Neural progenitor cell (in vitro differentiated cells): ENCODE measurements around the gene PRSS8. TPM values are rescaled to one million over a fixed set of nuclear protein-coding genes. Genes with fewer than 3 reads are reported as not detected.

Experiments used
- DNase-seq: peaks from one replicate; pipeline ENCODE4 v3.0.0-alpha.2; 2016; ENCODE audit warnings: low spot score
- H2AFZ ChIP-seq: fragments of 200-600 bp; sonication (generic); replicated peaks from 2 replicates; pipeline ENCODE4 v1.6.1; 2016; ENCODE audit warnings: antibody characterized with exemption
- H3F3A ChIP-seq: fragments of 200-600 bp; sonication (generic); 2 replicates; pipeline ENCODE4 v1.6.1; 2016; ENCODE audit warnings: antibody characterized with exemption, low read depth
- H3K27ac ChIP-seq: fragments of 200-600 bp; sonication (generic); 2 replicates; pipeline ENCODE4 v1.5.1; 2016; ENCODE audit warnings: mild to moderate bottlenecking
- H3K27me3 ChIP-seq: fragments of 200-600 bp; sonication (generic); 2 replicates; pipeline ENCODE4 v1.6.1; 2016; ENCODE audit warnings: mild to moderate bottlenecking, moderate library complexity
- H3K36me3 ChIP-seq: fragments of 200-600 bp; sonication (generic); 2 replicates; pipeline ENCODE4 v1.5.1; 2016
- H3K4me1 ChIP-seq: fragments of 200-600 bp; sonication (generic); 2 replicates; pipeline ENCODE4 v1.6.1; 2016; ENCODE audit warnings: mixed run types
- H3K4me2 ChIP-seq: fragments of 200-600 bp; sonication (generic); 2 replicates; pipeline ENCODE4 v1.6.1; 2016
- H3K4me3 ChIP-seq: fragments of 200-600 bp; sonication (generic); 2 replicates; pipeline ENCODE4 v1.5.1; 2016
- H3K79me2 ChIP-seq: fragments of 200-600 bp; sonication (generic); 2 replicates; pipeline ENCODE4 v1.6.1; 2016; ENCODE audit warnings: low read depth
- H3K9ac ChIP-seq: fragments of 200-600 bp; sonication (generic); 2 replicates; pipeline ENCODE4 v1.6.1; 2016
- H3K9me3 ChIP-seq: fragments of 200-600 bp; sonication (generic); 2 replicates; pipeline ENCODE4 v1.5.1; 2016; ENCODE audit warnings: low read depth
- H4K20me1 ChIP-seq: fragments of 200-600 bp; sonication (generic); 2 replicates; pipeline ENCODE4 v1.6.1; 2016; ENCODE audit warnings: low read depth
- H3K27ac Mint-ChIP-seq: 3 replicates; pipeline ENCODE4 v1.8.0; 2021; ENCODE audit warnings: mixed read lengths
- H3K27me3 Mint-ChIP-seq: 2 replicates; pipeline ENCODE4 v1.8.0; 2022; ENCODE audit warnings: low read depth, mild to moderate bottlenecking, inconsistent platforms, moderate library complexity, mixed read lengths; ENCODE audit not compliant: insufficient read depth
- H3K36me3 Mint-ChIP-seq: 3 replicates; pipeline ENCODE4 v1.8.0; 2021; ENCODE audit warnings: mixed read lengths
- H3K4me1 Mint-ChIP-seq: 3 replicates; pipeline ENCODE4 v1.8.0; 2021; ENCODE audit warnings: mixed read lengths
- H3K4me3 Mint-ChIP-seq: 3 replicates; pipeline ENCODE4 v1.8.0; 2021; ENCODE audit warnings: mild to moderate bottlenecking, moderate library complexity, mixed read lengths
- H3K9me3 Mint-ChIP-seq: 3 replicates; pipeline ENCODE4 v1.8.0; 2020; ENCODE audit warnings: mixed read lengths
- CTCF ChIP-seq: fragments of 200-600 bp; sonication (generic); IDR thresholded peaks from 2 replicates; pipeline ENCODE4 v1.5.1; 2017; ENCODE audit warnings: antibody characterized with exemption, mild to moderate bottlenecking
- EZH2 ChIP-seq: fragments of 200-600 bp; sonication (generic); IDR thresholded peaks from 2 replicates; pipeline ENCODE4 v1.6.1; 2017; ENCODE audit warnings: antibody characterized with exemption, mild to moderate bottlenecking, moderate library complexity
- EZH2phosphoT487 ChIP-seq: fragments of 200-600 bp; sonication (generic); IDR thresholded peaks from 2 replicates; pipeline ENCODE4 v1.6.1; 2017; ENCODE audit warnings: antibody characterized with exemption
- total RNA-seq: library from RNA; depleted of rRNA; stranded (reverse); fragments of >200 nt; gene quantifications from 2 replicates; pipeline ENCODE4 v1.2.3, GENCODE V29; 2015; ENCODE audit warnings: low replicate concordance

The PRSS8 gene
- total RNA-seq, 1 donor from 2014 or later, result 2.7 TPM

- Histone ChIP-seq H3K4me2 (no peak overlapping the region), H4K20me1 (peaks cover 47% of the 10 kb centered on the region), H3K9me3 (no peaks in the 10 kb centered on the region), H3F3A (no peaks in the 10 kb centered on the region), H3K36me3 (no peaks in the 10 kb centered on the region), H3K79me2 (no peaks in the 10 kb centered on the region), H3K27ac (no peak overlapping the region), H3K4me1 (no peaks in the 10 kb centered on the region), H3K4me3 (no peak overlapping the region), H2AFZ (no peak overlapping the region), H3K27me3 (no peaks in the 10 kb centered on the region), H3K9ac (no peak overlapping the region)
- TF ChIP-seq EZH2phosphoT487 (no peak), EZH2 (no peak), CTCF (no peak)
- H3K27me3 Mint-ChIP-seq, result peaks cover 12% of the 10 kb centered on the region
- no peak for DNase-seq
- peak overlapping the region; percentile 34 for H3K27ac Mint-ChIP-seq
- H3K4me1 Mint-ChIP-seq, result peaks cover 3% of the 10 kb centered on the region
- H3K36me3 Mint-ChIP-seq, result peaks cover 11% of the 10 kb centered on the region
- H3K9me3 Mint-ChIP-seq, result no peaks in the 10 kb centered on the region
- peak overlapping the region; percentile 73 for H3K4me3 Mint-ChIP-seq
Measured at GRCh38 chr16:31085411-31085810, 50.1 kb downstream of the PRSS8 start.

GRCh38 chr16:31084584-31085302 lies 50.8 kb downstream of the PRSS8 start:
- Histone ChIP-seq H3K27ac (no peak overlapping the region), H3K36me3 (no peaks in the 10 kb centered on the region), H3K79me2 (no peaks in the 10 kb centered on the region), H3K4me2 (no peak overlapping the region), H3K9me3 (no peaks in the 10 kb centered on the region), H3K4me1 (no peaks in the 10 kb centered on the region), H2AFZ (no peak overlapping the region), H4K20me1 (peaks cover 51% of the 10 kb centered on the region), H3K4me3 (no peak overlapping the region), H3K9ac (no peak overlapping the region), H3K27me3 (no peaks in the 10 kb centered on the region), H3F3A (no peaks in the 10 kb centered on the region)
- Mint-ChIP-seq H3K4me3 (no peak overlapping the region), H3K9me3 (no peaks in the 10 kb centered on the region), H3K27me3 (peaks cover 12% of the 10 kb centered on the region), H3K4me1 (peaks cover 3% of the 10 kb centered on the region), H3K27ac (no peak overlapping the region), H3K36me3 (peaks cover 11% of the 10 kb centered on the region)
- TF ChIP-seq CTCF, result no peak
- no peak for TF ChIP-seq EZH2phosphoT487
- TF ChIP-seq EZH2, result no peak
- no peak for DNase-seq

- Mint-ChIP-seq H3K4me3 (no peak overlapping the region), H3K36me3 (peaks cover 9% of the 10 kb centered on the region), H3K4me1 (peaks cover 3% of the 10 kb centered on the region), H3K27ac (no peak overlapping the region), H3K27me3 (peaks cover 12% of the 10 kb centered on the region), H3K9me3 (no peaks in the 10 kb centered on the region)
- Histone ChIP-seq H3K27ac (no peak overlapping the region), H3K79me2 (no peaks in the 10 kb centered on the region), H3K36me3 (no peaks in the 10 kb centered on the region), H3F3A (no peaks in the 10 kb centered on the region), H2AFZ (no peak overlapping the region), H3K9me3 (no peaks in the 10 kb centered on the region), H4K20me1 (peaks cover 58% of the 10 kb centered on the region), H3K4me3 (no peak overlapping the region), H3K9ac (no peak overlapping the region), H3K4me1 (no peaks in the 10 kb centered on the region), H3K4me2 (no peak overlapping the region), H3K27me3 (no peaks in the 10 kb centered on the region)
- DNase-seq, result no peak
- TF ChIP-seq EZH2phosphoT487 (no peak), EZH2 (no peak), CTCF (no peak)
Measured at GRCh38 chr16:31083981-31084380, 51.5 kb downstream of the PRSS8 start.
